Kidney glomerular epithelial cell (primary cell): Measurements from ENCODE around the gene STK24.
A peak's percentile ranks its signal among the peaks of the same experiment; 100 is the strongest.
"Not testable (repeated sequence)": the region's sequence is repeated elsewhere in the genome, so short reads cannot be mapped to it uniquely, and the experiment has no call there.

Experiments
- DNase-seq: peaks from one replicate; lab custom pipeline; 2025; lab: John Stamatoyannopoulos, UW

STK24 gene

DNA sequence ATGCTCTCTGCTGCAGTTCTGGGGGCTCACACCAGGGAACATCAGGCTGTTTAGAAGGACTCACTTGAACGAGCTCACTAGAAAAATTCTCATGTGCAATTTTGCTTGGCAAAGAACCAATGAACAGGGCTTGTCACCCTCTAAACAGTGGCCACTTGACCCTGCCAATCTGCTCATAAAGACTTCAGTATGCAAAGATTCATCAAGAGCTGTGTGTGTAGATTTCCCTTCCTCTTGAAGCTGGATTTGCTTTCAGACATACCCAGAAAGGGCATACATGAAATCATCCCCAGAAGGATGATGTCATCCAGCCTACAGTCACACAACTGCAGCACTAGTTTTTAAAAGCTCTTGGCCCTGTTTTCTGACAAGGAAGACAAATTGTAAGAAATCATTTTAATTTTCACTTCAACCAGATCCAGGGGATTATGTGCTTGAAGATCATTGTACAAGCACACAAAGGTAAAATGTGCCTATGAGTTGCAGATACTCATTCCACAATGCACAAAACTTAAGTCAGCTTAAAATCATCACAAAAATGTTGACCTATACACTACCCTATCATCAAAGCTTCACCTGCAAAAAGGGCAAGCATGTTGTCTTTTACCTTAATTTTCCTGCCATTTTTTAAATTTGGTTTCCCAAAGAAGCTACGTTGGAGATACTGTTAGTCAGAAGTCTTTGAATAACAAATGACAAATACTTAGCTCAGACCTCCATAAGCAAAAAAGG, 5.2 kb upstream of the STK24 start:
- DNase-seq, result peak; percentile 37

DNA sequence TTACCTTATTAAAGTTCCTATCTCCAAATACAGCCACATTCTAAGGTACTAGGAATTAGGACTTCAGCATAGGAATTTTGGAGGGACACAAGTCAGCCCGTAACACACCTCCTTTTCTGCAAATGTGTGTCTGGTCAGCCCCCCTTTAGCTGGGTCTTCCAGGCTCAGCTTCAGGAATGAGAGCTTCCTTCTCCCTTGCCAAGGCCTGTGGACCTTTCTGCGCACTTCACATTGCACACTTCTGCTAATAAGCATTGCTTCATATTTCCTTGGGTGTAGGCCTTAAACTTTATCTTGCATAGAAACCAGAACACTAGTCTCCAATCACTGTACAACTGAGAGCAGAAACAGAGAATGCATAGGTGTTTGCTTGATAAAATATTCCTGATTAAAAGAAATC, 4.5 kb upstream of the STK24 start:
- DNase-seq, result no peak

DNA sequence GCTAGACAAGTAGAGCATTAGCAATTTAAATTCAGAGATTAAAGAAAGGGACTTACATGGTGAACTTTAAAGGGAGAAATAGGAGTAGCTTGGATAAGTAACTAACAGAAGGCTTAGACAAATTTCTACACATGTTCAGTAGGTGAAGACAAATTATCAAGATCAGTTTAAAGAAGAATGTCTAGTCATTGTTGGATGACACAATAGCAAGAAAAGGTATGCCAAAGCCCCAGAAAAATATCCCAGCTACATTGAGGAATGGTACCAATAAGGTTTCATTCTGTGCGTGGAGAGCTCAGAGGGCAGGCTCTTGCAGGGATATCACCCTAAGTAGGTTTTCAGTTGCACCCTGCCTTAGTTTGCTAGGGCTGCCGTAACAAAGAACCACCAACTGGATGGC, 3.5 kb upstream of the STK24 start:
- no peak for DNase-seq

DNA sequence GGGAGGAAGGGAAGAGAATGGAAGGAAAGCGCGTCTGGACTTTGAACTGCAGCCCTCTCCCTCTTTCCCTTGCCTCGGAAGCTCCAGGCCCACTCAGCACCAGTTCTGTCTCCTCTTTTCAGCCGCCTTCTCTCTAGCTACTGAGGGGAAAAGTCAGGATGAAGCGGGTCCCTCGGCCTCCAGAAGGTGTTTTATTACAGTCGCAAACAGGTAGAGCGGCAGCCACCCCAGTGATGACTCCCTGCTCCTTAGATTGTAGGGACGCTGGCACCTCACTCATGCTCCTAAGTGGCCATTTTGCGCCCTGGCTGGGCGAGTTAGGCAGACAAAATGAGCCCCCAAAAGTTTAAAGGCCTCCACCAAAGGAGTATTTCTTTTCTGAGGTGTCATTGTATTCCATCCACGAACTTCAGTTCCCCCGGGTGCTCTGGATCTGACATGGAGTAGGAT, 954 bp upstream of the STK24 start:
- DNase-seq, result no peak

DNA sequence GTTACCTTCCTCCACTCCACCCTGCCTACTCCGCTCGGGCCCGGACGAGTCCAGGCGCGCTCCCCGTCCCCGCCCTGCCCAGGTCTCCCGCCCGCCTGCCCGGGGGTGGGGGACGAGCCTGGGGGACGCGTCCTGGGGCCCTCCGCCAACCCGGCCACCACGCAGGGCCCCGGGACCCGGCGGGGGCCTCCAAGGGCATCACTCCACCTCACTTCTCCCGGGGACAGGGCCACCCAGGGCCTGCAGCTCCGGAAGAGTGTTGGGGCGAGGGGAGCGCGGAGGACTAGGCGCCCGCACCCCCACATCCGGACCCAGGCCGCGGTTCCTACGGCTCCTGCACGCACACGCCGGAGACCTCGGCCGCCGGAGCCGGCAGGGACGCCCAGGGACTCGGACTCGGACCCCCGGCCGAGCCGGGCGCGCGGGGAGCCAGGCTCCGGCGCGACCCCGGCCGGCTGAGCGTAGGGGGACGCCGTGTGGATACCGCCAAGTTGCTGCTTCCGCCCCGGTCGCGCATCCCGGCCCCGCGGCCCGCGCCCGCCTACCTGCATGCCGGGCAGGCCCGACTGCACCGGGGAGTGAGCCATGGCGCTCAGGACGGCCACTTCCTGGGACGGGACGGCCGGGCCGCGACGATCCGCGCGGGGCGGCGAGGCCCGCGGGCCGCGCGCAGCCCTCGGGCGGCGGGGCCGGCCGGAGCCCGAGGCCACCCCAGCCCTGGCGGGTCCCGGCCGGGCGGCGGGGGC, 534 bp downstream of the STK24 start:
- no peak for DNase-seq

DNA sequence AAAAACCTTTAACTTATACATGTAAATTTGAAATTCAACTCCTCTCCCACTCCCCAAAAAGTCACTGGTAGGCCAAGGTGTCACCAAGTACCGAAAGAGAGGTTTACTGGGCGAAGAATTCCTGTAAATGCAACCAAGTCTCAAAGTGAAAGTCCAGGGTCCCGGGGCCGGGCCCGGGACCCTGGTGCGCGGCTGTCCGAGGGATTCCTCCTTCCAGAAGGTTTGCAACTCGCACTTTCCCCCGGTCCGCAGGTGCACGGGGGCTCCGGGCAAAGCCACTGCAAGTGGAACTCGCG, 1.1 kb downstream of the STK24 start:
- no peak for DNase-seq

DNA sequence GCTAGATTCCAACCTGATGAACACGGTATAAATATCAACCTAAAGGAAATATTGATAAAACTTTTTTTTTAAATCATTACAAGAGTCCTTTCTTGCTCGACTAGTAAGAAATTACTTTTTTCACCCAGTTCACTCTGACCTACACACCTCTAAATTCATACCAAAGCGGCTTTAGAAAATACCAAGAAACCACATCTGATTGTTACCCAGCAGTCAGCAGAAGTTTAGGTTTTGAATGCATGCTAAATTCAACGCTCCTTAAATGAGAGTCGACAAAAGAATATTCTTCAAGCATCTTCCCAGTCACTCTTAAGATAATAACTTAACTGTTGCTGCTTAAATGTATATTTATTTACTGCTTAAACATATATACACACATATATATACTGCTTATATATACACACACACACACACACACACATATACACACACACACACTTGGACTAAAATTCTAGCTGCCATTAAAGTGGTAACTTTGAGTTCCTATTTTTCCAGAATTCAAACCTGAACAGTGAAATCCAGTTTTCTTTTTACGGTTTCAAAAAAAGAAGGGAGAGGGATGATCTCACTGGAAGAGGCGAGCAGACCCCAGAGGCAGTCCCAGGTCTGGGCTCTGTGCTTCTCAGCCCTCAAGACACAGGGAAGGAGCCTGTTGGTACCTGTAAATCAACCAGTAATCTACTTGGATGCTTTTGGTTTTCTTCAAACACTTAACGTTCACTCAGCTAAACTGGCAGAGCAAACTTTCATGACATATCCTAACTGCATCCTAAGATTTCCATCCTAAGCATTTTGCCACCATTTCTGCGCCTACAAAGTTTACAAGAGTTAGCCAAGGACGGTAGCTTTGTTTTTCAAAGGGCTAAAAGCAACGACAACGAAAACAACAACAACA, 1.7 kb downstream of the STK24 start:
- DNase-seq, result no peak

DNA sequence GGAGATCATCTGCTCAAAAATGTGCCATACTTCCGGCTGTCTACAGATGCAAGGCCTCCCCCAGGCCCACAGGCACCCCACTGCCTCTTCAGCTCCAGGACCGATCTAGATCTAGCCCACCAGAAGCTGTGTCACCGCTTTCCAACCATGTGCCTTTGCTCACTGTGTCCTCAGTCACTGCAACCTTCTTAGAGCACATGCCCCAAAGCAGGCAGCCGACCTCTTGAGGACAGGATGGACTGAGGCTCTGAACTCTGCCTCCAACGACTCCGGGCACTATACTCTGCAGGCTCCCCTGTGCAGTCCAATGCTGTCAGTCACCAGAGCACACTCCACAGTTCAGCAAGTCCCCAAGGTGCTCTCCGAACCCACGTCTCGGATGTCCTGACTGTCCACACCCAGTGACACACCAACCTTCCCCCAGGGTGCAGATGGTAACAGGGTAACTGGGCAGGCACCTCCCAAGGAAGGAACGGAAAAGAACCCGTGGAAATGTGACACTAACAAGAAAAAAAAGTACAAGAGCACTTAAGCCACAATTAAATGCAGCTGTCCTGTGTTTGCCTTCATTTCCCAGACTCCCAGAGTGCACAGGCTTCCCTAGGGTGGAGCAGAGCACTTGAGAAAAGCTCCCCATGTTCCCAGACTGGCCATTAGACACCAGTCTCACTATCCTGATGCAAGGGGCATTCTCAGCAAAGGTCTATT, 4.8 kb downstream of the STK24 start:
- no peak for DNase-seq

DNA sequence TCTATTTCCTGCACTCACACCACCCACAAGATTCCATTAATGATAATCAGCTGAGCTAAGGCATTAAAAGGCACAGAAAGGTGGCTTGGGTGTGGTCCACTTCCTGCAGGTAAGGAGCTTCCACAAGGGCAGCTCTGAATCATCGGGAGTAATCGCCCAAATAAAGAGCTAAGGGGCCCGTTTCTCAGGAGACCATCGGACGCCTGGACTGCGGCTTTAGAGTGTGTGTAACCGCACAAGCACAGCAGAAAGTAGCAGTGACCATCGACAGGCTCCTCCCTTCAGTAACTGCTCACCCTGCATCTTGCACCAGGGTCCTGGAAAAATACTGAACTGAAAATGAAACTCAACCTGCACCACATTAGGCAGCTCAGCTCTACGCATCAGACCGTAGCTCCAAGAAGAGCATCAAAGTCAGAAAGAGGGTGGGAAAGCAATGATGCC, 6.0 kb downstream of the STK24 start:
- DNase-seq, result peak; percentile 79

DNA sequence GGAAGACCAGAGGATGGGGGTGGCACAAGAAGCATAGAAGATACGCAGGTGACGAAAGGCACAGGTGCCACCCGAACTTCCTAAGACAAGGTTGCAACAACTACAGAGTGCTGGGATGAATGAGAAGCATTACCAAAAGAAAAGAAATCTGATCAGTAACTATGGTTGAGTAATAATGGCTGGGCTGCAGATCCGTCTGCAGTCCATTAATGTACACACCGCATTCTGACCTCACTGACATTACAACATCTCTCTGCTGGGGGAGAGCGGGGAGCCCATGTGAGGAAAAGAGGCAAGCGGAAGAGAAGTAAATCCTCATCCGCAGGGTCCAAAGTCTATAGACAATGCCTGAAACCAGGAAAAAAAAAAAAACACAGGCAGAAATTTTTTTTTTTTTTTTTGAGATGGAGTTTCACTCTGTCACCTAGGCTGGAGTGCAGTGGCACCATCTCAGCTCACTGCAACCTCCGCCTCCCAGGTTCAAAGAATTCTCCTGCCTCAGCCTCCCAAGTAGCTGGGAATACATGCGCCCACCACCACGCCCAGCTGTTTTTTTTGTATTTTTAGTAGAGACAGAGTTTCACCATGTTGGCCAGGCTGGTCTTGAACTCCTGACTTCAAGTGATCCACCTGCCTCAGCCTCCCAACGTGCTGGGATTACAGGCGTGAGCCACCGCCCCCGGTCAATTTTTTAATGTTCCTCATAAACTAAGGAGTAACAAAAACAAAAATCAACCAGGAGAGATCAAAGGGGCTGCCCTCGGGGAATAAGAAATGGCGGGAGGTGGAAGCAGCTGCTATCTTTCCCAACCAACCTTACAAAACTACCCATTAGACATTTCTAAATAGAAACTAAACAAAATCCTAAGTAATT, 7.2 kb downstream of the STK24 start:
- not testable (repeated sequence) for DNase-seq

DNA sequence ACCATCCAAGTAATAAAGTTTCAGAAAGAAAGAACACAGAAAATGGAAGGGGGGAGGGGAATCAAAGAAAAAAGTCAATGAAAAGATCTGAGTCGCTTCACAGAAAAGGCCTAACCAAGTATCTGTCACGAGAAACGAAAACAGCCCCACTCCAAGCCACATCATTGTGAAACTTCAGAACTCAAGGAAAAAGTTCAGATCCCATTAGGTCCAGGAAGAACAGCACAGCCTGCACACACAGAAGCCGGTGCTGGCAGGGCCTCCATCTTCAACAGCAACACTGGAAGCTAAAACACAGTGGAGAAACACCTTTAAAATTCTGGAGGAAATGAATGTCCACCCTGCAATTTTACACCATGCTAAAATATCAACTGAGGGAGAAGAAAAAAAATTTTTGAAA, 8.0 kb downstream of the STK24 start:
- DNase-seq, result no peak

DNA sequence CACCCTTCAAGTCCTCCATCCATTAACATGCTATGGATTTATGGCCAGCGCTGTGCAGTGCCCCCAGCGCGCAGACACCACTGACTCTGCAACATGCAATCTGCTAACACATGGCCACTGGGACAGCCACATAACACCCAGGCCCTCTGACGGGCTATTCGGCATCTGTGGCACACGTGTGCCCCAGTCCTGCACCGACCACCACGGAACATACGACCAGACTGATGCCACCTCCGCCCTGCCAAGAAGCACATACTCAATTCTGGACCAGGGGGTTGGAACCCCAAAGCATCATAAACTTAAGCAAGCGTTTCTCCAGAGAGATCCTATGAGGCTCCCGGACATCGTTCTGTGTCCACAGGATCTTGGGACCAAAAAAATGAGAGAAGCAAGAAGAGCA, 9.8 kb downstream of the STK24 start:
- DNase-seq, result no peak

DNA sequence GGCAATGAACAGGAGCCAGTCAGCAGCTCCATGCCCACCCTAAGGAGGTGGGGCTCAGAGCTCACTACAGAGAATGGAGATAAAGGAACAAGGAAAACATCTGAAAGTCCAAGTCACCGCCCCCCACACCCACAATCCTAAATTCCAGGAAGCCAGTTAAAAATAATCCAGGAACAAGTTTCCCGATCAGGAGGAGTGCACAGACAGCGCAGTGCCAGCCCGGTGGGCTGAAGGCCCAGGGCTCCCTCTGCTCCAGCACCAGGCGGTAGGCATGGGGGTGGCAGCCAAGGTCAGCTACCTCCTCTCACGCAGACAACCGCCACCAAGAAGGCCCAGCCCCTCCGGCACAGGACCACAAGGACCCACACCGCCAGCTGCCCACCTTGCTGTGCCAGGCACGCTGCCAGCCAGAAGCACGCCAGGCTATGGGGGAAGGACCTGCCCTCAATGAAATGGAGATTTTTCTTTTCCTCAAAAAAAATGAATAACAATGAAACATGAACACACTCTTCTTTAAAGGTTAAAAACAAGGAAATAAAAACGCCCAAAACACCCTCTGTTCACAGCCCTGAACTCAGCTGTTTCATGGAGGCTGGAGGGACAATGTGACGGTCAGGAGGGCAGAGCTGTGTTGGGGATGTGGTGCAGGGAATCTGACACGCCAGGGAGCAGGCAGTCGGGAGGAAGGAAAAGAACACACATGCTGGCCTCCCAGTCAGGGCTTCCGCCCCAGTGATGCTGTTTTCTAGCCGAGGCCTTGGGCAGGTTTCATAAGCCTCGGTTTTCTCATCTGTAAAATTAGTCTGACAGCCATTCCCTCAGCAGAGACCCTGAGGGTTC, 11.0 kb downstream of the STK24 start:
- peak; percentile 36 for DNase-seq

DNA sequence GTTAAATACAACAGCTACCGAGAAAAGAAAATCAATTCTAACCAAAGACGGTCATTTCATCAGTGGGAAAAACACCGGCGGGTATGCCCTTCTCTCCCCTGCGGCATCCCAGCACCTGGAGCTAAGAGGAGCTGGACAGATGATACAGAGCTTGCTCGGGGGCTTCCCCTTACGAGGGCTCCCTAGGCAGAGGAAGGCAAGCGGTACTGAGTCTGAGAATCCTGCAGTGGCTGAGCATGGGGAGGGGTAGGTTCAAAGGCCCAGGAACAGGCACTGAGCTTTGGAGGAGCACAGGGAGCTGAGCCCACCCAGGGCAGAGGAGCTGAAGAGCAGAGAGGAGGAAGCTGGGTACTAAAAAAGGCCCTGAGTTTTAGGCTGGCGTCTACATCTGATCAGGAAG, 12.7 kb downstream of the STK24 start:
- no peak for DNase-seq

DNA sequence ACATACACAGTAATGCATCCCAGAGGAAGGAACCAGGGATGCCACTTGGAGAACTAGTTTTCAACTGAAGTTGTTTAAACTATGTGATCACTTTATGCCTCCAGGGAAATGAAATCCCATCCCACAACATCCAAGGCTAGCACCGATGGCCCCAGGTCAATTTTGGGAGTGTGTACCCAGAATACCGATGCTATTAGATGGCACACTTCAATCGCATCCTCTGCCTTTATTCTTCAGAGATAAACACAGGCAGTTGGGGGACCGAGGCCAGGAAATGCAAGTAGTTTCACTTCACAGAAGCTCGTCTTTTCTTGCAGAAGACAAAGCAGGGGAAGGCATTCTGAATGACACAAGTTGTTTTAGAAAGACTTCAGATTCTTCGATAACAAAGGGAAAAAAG, 13.8 kb downstream of the STK24 start:
- no peak for DNase-seq

DNA sequence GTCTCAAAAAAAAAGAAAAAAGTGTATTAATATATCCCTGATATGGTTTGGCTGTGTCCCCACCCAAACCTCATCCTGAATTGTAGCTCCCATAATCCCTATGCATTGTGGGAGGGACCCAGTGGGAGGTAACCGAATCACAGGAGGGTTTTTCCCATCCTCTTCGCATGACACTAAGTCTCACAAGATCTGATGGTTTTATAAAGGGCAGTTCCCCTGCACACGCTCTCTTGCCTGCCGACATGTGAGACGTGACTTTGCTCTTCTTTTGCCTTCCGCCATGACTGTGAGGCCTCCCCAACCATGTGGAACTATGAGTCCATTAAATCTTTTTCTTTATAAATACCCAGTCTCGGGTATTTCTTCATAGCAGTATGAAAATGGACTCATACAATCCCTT, 17.7 kb downstream of the STK24 start:
- no peak for DNase-seq

DNA sequence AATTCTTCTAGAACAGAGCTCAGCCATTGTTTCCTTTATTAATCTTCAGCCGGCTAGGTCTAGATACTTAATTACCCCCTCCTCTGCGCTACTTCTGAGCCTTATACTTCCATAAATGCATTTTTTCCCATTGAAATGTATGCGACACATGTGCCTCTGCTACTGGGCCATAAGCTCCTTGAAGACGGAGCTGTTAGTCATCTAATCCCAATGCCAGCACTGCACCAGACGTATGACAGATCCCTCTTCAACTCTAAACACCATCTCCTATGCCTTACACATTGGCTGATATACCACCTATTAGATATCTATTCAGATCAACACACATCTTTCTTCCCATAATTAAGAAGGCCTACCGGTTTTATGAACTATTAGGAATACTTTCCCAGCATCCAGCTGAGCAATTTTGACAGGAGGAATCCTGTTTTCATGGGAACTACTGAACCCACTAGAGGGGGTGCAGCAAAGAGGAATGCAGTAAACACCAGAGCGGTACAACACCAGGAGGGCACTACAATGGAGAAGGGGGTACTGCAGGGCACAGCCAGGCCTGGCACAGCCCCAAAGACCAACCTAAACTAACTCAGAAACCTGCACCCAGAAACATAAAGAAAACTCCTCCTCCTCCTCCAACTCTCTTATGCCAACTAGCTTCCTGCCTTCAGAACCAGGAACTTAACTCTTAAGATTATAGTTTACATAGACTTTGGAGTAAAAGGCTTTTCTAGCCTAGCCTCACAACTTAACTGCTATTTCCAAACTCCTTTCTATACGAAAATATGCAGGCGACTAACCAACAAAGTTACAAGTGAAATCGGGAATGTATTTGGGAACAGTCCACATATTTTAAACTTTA, 18.7 kb downstream of the STK24 start:
- no peak for DNase-seq

DNA sequence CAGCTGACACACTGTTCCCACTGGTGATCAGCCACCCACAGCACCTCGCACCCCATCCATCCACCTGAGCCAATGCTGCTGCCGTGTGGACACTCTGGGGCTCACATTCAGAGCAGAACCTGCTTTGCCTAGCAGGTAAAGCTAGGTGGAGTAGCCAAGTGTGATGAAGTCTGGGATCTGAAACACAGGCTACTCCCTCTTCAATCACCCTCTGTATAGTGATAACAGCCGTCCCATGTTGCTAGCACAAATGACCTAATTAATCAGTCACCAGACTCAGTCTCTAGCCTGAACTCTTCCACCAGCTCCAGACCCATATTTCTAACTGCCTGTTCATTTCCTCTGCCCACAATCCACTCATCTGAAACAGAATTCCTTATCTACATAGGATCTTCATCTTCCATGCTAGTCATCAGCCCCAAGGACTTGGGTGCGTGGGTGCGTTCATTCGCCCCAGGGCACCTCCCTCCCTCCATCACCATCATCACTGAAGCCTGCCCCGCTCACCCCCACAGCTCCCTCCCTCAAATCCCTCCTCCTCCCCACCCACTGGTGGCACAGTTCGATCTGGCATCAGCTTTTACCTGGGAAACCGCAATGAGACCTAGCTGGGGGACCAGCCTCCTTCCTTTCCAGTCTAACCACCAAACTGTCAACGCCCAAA, 19.8 kb downstream of the STK24 start:
- peak; percentile 88 for DNase-seq
